Glutamatergic neuron (in vitro differentiated cells): ENCODE measurements around the gene SMIM10L1. TPM values are rescaled to one million over a fixed set of nuclear protein-coding genes. Genes with fewer than 3 reads are reported as not detected.

Experiments used
- DNase-seq: peaks from one replicate; pipeline ENCODE4 v3.0.0; 2022
- H3K27ac Mint-ChIP-seq: one replicate; pipeline ENCODE4 v1.8.0; 2020; ENCODE audit warnings: mild to moderate bottlenecking, mixed read lengths, inconsistent platforms; ENCODE audit not compliant: unreplicated experiment
- H3K27me3 Mint-ChIP-seq: one replicate; pipeline ENCODE4 v1.8.0; 2020; ENCODE audit warnings: mild to moderate bottlenecking, moderate library complexity, mixed read lengths, inconsistent platforms; ENCODE audit not compliant: unreplicated experiment
- H3K36me3 Mint-ChIP-seq: one replicate; pipeline ENCODE4 v1.8.0; 2020; ENCODE audit warnings: mild to moderate bottlenecking, mixed read lengths, inconsistent platforms; ENCODE audit not compliant: unreplicated experiment
- H3K4me1 Mint-ChIP-seq: one replicate; pipeline ENCODE4 v1.8.0; 2020; ENCODE audit warnings: mild to moderate bottlenecking, low read depth, mixed read lengths, inconsistent platforms; ENCODE audit not compliant: unreplicated experiment
- H3K4me3 Mint-ChIP-seq: one replicate; pipeline ENCODE4 v1.8.0; 2020; ENCODE audit warnings: mild to moderate bottlenecking, mixed read lengths, inconsistent platforms; ENCODE audit not compliant: unreplicated experiment
- H3K9me3 Mint-ChIP-seq: one replicate; pipeline ENCODE4 v1.8.0; 2020; ENCODE audit warnings: mild to moderate bottlenecking, moderate library complexity, mixed read lengths, inconsistent platforms; ENCODE audit not compliant: unreplicated experiment
- CTCF ChIP-seq: fragments of 200-600 bp; sonication (generic); IDR thresholded peaks from one replicate; pipeline ENCODE4 v1.5.0; 2021; ENCODE audit not compliant: partially characterized antibody, unreplicated experiment
- total RNA-seq: library from RNA; stranded (reverse); fragmentation: NEBNext Ultra II Directional; extraction: Animal tissue kit (Norgen Biotek cat#: 25700); gene quantifications from one replicate; pipeline ENCODE4 v1.2.1, GENCODE V29; 2021; ENCODE audit not compliant: unreplicated experiment

The SMIM10L1 gene
- total RNA-seq, 1 donor from 2014 or later, result 12.0 TPM

- peaks cover 6% of the 10 kb centered on the region for H3K4me1 Mint-ChIP-seq
- no peak for DNase-seq
- no peak overlapping the region for H3K27ac Mint-ChIP-seq
- no peaks in the 10 kb centered on the region for H3K36me3 Mint-ChIP-seq
- H3K4me3 Mint-ChIP-seq, result no peak overlapping the region
- H3K27me3 Mint-ChIP-seq, result no peaks in the 10 kb centered on the region
- TF ChIP-seq CTCF, result no peak
- no peaks in the 10 kb centered on the region for H3K9me3 Mint-ChIP-seq
Measured at GRCh38 chr12:11150832-11151231, 20.2 kb upstream of the SMIM10L1 start.

- TF ChIP-seq CTCF, result no peak
- Mint-ChIP-seq H3K4me3 (no peak overlapping the region), H3K27me3 (no peaks in the 10 kb centered on the region), H3K36me3 (no peaks in the 10 kb centered on the region), H3K9me3 (peaks cover 2% of the 10 kb centered on the region), H3K27ac (no peak overlapping the region), H3K4me1 (peaks cover 6% of the 10 kb centered on the region)
- no peak for DNase-seq
Measured at GRCh38 chr12:11152725-11153124, 18.3 kb upstream of the SMIM10L1 start.

- H3K27me3 Mint-ChIP-seq, result no peaks in the 10 kb centered on the region
- H3K36me3 Mint-ChIP-seq, result no peaks in the 10 kb centered on the region
- no peak overlapping the region for H3K27ac Mint-ChIP-seq
- H3K4me1 Mint-ChIP-seq, result peaks cover 11% of the 10 kb centered on the region
- peaks cover 2% of the 10 kb centered on the region for H3K9me3 Mint-ChIP-seq
- H3K4me3 Mint-ChIP-seq, result no peak overlapping the region
- TF ChIP-seq CTCF, result no peak
- DNase-seq, result no peak
Measured at GRCh38 chr12:11154400-11154925, 16.5 kb upstream of the SMIM10L1 start.

- Mint-ChIP-seq H3K4me1 (peaks cover 9% of the 10 kb centered on the region), H3K4me3 (no peak overlapping the region), H3K27me3 (no peaks in the 10 kb centered on the region), H3K9me3 (peaks cover 2% of the 10 kb centered on the region), H3K27ac (peak overlapping the region; percentile 44), H3K36me3 (no peaks in the 10 kb centered on the region)
- TF ChIP-seq CTCF, result no peak
- DNase-seq, result no peak
Measured at GRCh38 chr12:11158885-11159444, 12.0 kb upstream of the SMIM10L1 start.

GRCh38 chr12:11162502-11162901 is 8.5 kb upstream of the SMIM10L1 start:
- no peaks in the 10 kb centered on the region for H3K36me3 Mint-ChIP-seq
- H3K27me3 Mint-ChIP-seq, result no peaks in the 10 kb centered on the region
- H3K9me3 Mint-ChIP-seq, result no peaks in the 10 kb centered on the region
- H3K27ac Mint-ChIP-seq, result no peak overlapping the region
- no peak for TF ChIP-seq CTCF
- no peak for DNase-seq
- H3K4me1 Mint-ChIP-seq, result peaks cover 14% of the 10 kb centered on the region
- H3K4me3 Mint-ChIP-seq, result no peak overlapping the region
